BLaER1 treated with 17β-estradiol and CSF1 and Interleukin-3, amounts not matched to agents 10 nM and 100 nM (cell line): ENCODE measurements around the gene TRAPPC3L.
A peak's percentile ranks its signal among the peaks of the same experiment; 100 is the strongest.
"Not testable (repeated sequence)": the region's sequence is repeated elsewhere in the genome, so short reads cannot be mapped to it uniquely, and the experiment has no call there.

Experiments used
- H3K27ac ChIP-seq, 11 experiments: shearing (Covaris generic); formaldehyde crosslinking; 2 replicates each; pipeline ENCODE4 v1.8.1; 2022
- H3K27me3 ChIP-seq, 11 experiments: shearing (Covaris generic); formaldehyde crosslinking; 2 replicates each; pipeline ENCODE4 v1.8.1; 2022
- H3K36me3 ChIP-seq, 11 experiments: shearing (Covaris generic); formaldehyde crosslinking; 2 replicates each; pipeline ENCODE4 v1.8.1; 2022
- H3K4me1 ChIP-seq, 10 experiments: shearing (Covaris generic); formaldehyde crosslinking; 2 replicates each; pipeline ENCODE4 v1.8.1; 2022
- H3K4me2 ChIP-seq, 11 experiments: shearing (Covaris generic); formaldehyde crosslinking; 2 replicates each; pipeline ENCODE4 v1.8.1; 2022
- H3K4me3 ChIP-seq, 10 experiments: shearing (Covaris generic); formaldehyde crosslinking; 2 replicates each; pipeline ENCODE4 v1.8.1; 2022
- H3K9ac ChIP-seq, 11 experiments: shearing (Covaris generic); formaldehyde crosslinking; 2 replicates each; pipeline ENCODE4 v1.8.1; 2022
- H3K9me3 ChIP-seq, 11 experiments: shearing (Covaris generic); formaldehyde crosslinking; replicated peaks in 1 of 11; 2 replicates each; pipeline ENCODE4 v1.8.1; 2022
- H4K20me1 ChIP-seq, 11 experiments: shearing (Covaris generic); formaldehyde crosslinking; 2 replicates each; pipeline ENCODE4 v1.8.1; 2022
- Cebpa-rat ChIP-seq, 11 experiments: shearing (Covaris generic); IDR thresholded peaks; 2 replicates each; pipeline ENCODE4 v1.8.1; 2022

Gene TRAPPC3L

DNA sequence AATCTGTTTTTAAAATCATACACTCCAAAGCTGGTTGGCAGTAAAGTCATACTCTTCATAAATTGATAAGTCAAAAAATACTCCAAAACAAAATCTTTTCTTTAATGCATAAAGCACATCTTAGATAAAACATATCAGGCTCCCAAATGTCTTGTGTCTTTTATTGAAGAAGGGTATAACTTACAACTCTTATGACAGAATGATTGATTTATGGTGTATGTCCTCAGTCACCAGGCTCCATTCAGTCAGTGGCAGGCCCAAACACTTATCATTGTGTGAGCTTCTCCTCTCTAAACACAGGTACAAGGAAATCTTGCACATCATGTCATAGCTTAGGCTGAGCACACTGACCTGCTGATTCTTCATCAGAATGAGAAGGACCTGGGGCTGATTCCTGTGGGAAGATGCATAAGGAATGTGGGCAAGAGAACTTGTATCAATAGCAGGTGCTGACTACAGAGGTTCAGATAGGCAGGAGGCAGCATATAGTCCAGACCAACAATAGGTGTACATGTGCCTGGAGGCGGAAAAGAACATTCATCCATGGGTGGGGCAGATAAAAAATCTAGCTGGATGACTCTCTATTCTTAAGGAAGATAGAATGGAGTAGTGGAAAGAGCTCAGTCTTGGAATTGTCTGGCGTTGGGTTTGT lies 32.1 kb downstream of the TRAPPC3L start:
- no peak for TF ChIP-seq Cebpa-rat (IDR thresholded peaks at IDR 0.05)

DNA sequence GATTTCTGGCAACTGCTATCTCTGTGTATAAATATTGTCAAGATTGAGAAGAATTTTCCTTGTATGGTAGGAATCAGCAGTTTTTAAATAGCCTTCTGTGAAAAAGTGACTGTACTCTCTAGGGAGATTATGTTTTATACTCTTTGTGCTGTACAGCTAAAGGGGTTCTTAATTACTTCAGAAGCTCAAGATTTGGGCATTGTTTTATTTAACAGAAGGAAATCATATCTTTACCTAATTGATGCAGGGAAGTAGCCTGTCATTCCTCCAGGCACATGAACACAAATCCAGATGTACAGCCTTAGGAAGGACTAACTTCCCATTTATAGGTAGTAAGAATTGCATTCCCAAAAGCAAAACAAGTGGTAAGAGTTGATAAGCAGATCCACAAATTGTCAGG lies 32.8 kb downstream of the TRAPPC3L start:
- Histone ChIP-seq H3K4me3 (no peak overlapping the region), H3K9me3 (peaks cover 3 to 18% (median 14%) of the 10 kb centered on the region in 11 experiments; a peak in 16 of 22 replicates), H3K4me2 (no peak overlapping the region), H3K4me1 (peaks cover 0 to 3% (median 0%) of the 10 kb centered on the region in 10 experiments; a peak in 1 of 20 replicates), H3K27ac (no peak overlapping the region), H3K36me3 (no peaks in the 10 kb centered on the region), H3K27me3 (no peaks in the 10 kb centered on the region), H3K9ac (no peak overlapping the region), H4K20me1 (no peaks in the 10 kb centered on the region)
- TF ChIP-seq Cebpa-rat (IDR thresholded peaks at IDR 0.05), result no peak

More for the DNA sequence above, 32.1 kb downstream of the TRAPPC3L start:
- Histone ChIP-seq H3K9ac (no peak overlapping the region), H3K36me3 (no peaks in the 10 kb centered on the region), H3K27ac (no peak overlapping the region), H3K4me1 (peaks cover 0 to 3% (median 0%) of the 10 kb centered on the region in 10 experiments; a peak in 1 of 20 replicates), H3K4me3 (no peak overlapping the region), H3K9me3 (peaks cover 3 to 14% (median 12%) of the 10 kb centered on the region in 11 experiments; a peak in 16 of 22 replicates), H4K20me1 (no peaks in the 10 kb centered on the region), H3K27me3 (no peaks in the 10 kb centered on the region), H3K4me2 (no peak overlapping the region)

- peaks cover 0 to 3% (median 0%) of the 10 kb centered on the region in 10 experiments; a peak in 1 of 20 replicates for H3K4me1 ChIP-seq
- no peaks in the 10 kb centered on the region for H4K20me1 ChIP-seq
- no peaks in the 10 kb centered on the region for H3K27me3 ChIP-seq
- no peak overlapping the region for H3K4me2 ChIP-seq
- no peaks in the 10 kb centered on the region for H3K36me3 ChIP-seq
- H3K9me3 ChIP-seq, result peaks cover 3 to 18% (median 14%) of the 10 kb centered on the region in 11 experiments; a peak in 16 of 22 replicates
- no peak overlapping the region for H3K4me3 ChIP-seq
- no peak overlapping the region for H3K9ac ChIP-seq
- no peak for TF ChIP-seq Cebpa-rat (IDR thresholded peaks at IDR 0.05)
- H3K27ac ChIP-seq, result no peak overlapping the region
Measured at GRCh38 chr6:116512111-116512559, 33.3 kb downstream of the TRAPPC3L start.

- TF ChIP-seq Cebpa-rat (IDR thresholded peaks at IDR 0.05), result no peak
- no peak within 1 kb of the TSS for H3K27ac ChIP-seq
Measured at GRCh38 chr6:116511424-116512110, 33.9 kb downstream of the TRAPPC3L start, which contains the start of gene CALHM5. CALHM5 (plus strand) TSS chr6:116511639; CDS start chr6:116511697, 58 bp downstream.

GRCh38 chr6:116508527-116508926 lies 37.0 kb downstream of the TRAPPC3L start:
- Histone ChIP-seq H3K4me2 (no peak overlapping the region), H3K4me1 (no peaks in the 10 kb centered on the region), H3K27ac (no peak overlapping the region), H3K27me3 (no peaks in the 10 kb centered on the region), H3K4me3 (no peak overlapping the region), H3K36me3 (no peaks in the 10 kb centered on the region), H3K9ac (no peak overlapping the region), H3K9me3 (peaks cover 3 to 22% (median 17%) of the 10 kb centered on the region in 11 experiments; a peak in 17 of 22 replicates), H4K20me1 (no peaks in the 10 kb centered on the region)
- no peak for TF ChIP-seq Cebpa-rat (IDR thresholded peaks at IDR 0.05)

More at GRCh38 chr6:116511424-116512110, 33.9 kb downstream of the TRAPPC3L start, which contains the start of gene CALHM5:
- H3K4me1 ChIP-seq, result peaks cover 0 to 3% (median 0%) of the 10 kb centered on the region in 10 experiments; a peak in 1 of 20 replicates
- H3K4me2 ChIP-seq, result no peak within 1 kb of the TSS
- H3K27me3 ChIP-seq, result no peaks in the 10 kb centered on the region
- peaks cover 3 to 18% (median 14%) of the 10 kb centered on the region in 11 experiments; a peak in 16 of 22 replicates for H3K9me3 ChIP-seq
- no peak within 1 kb of the TSS for H3K4me3 ChIP-seq
- H3K36me3 ChIP-seq, result no peaks in the 10 kb centered on the region
- H4K20me1 ChIP-seq, result no peaks in the 10 kb centered on the region
- H3K9ac ChIP-seq, result no peak within 1 kb of the TSS

- peaks cover 3 to 25% (median 17%) of the 10 kb centered on the region in 11 experiments; a peak in 17 of 22 replicates for H3K9me3 ChIP-seq
- H3K9ac ChIP-seq, result no peak overlapping the region
- H4K20me1 ChIP-seq, result no peaks in the 10 kb centered on the region
- H3K4me2 ChIP-seq, result no peak overlapping the region
- no peak overlapping the region for H3K4me3 ChIP-seq
- H3K4me1 ChIP-seq, result no peaks in the 10 kb centered on the region
- TF ChIP-seq Cebpa-rat (IDR thresholded peaks at IDR 0.05), result no peak
- H3K27me3 ChIP-seq, result no peaks in the 10 kb centered on the region
- H3K36me3 ChIP-seq, result no peaks in the 10 kb centered on the region
- H3K27ac ChIP-seq, result no peak overlapping the region
Measured at GRCh38 chr6:116507324-116507723, 38.2 kb downstream of the TRAPPC3L start.

DNA sequence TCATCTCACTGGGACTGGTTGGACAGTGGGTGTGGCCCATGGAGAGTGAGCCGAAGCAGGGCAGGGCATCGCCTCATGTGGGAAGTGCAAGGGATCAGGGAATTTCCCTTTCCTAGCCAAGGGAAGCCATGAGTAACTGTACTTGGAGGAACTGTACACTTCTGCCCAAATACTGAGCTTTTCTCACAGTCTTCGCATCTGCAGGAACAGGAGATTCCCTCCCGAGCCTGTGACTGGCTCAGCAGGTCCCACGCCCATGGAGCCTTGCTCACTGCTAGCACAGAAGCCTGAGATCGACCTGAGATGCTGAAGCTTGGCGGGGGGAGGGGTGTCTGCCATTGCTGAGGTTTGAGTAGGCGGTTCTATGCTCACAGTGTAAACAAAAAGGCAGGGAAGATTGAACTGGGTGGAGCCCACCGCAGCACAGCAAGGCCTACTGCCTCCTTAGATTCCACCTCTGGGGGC lies 44.5 kb downstream of the TRAPPC3L start:
- H3K36me3 ChIP-seq, result no peaks in the 10 kb centered on the region
- H3K27ac ChIP-seq, result no peak overlapping the region
- peaks cover 0 to 13% (median 0%) of the 10 kb centered on the region in 10 experiments; a peak in 5 of 20 replicates for H3K4me1 ChIP-seq
- H3K27me3 ChIP-seq, result no peaks in the 10 kb centered on the region
- H3K9ac ChIP-seq, result no peak overlapping the region
- H4K20me1 ChIP-seq, result no peaks in the 10 kb centered on the region
- H3K9me3 ChIP-seq, result peaks cover 0 to 8% (median 4%) of the 10 kb centered on the region in 11 experiments; a peak in 3 of 22 replicates
- TF ChIP-seq Cebpa-rat (IDR thresholded peaks at IDR 0.05), result no peak
- peak overlapping the region in 2 of 11 experiments; percentile 52 to 72; a peak in 4 of 22 replicates for H3K4me2 ChIP-seq
- no peak overlapping the region for H3K4me3 ChIP-seq

DNA sequence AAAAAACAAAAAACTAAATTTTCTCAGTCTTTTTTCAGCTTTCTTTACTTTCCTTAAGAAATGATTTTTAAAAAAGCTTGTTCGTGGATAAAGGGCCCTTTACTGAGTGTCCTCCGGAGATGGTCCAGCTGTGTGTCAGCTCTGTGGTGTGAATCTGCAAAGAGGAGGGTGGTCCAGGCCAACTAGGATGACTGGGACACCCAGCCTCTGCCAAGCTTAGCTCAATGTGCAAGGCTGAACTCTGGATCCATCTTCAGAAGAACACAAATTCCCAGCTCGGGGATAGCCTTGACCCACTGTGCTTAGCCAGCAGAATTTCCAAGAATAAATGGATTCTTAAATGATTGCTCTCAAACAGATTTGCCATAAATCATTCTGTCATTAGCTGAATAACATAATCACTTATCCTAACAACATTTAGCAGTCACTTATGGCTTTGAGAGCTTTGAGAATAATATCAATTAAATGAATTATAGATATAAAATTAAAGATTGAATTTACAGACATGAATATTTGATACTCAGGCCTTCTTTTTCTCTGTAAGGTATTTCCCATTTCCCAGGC lies 48.3 kb downstream of the TRAPPC3L start:
- no peak overlapping the region for H3K4me2 ChIP-seq
- H3K27me3 ChIP-seq, result no peaks in the 10 kb centered on the region
- H3K27ac ChIP-seq, result no peak overlapping the region
- peaks cover 0 to 3% (median 0%) of the 10 kb centered on the region in 11 experiments; a peak in 2 of 22 replicates for H3K9me3 ChIP-seq
- no peaks in the 10 kb centered on the region for H3K36me3 ChIP-seq
- H4K20me1 ChIP-seq, result no peaks in the 10 kb centered on the region
- no peak for TF ChIP-seq Cebpa-rat (IDR thresholded peaks at IDR 0.05)
- no peak overlapping the region for H3K9ac ChIP-seq
- peaks cover 0 to 22% (median 0%) of the 10 kb centered on the region in 10 experiments; a peak in 5 of 20 replicates for H3K4me1 ChIP-seq
- no peak overlapping the region for H3K4me3 ChIP-seq

GRCh38 chr6:116495161-116495560 lies 50.3 kb downstream of the TRAPPC3L start:
- H4K20me1 ChIP-seq, H3K9ac ChIP-seq, H3K9me3 ChIP-seq, H3K36me3 ChIP-seq, H3K27ac ChIP-seq, H3K4me3 ChIP-seq, H3K27me3 ChIP-seq: not testable (repeated sequence)
- Histone ChIP-seq H3K4me2 (peak overlapping the region in 2 of 11 experiments; percentile 31 to 32; a peak in 3 of 22 replicates), H3K4me1 (peaks cover 0 to 10% (median 0%) of the 10 kb centered on the region in 10 experiments; a peak in 3 of 20 replicates)
